H9 (cell line): Measurements from ENCODE around the gene UBL4A. TPM values are rescaled to one million over a fixed set of nuclear protein-coding genes. Genes with fewer than 3 reads are reported as not detected.

Experiments used
- DNase-seq: peaks from one replicate; pipeline ENCODE4 v3.0.0-alpha.2; 2017
- H2AFZ ChIP-seq: one replicate; pipeline ENCODE4 v1.6.1; 2013; ENCODE audit warnings: mild to moderate bottlenecking, low read length, control low read depth, moderate library complexity
- H2AK5ac ChIP-seq: 2 replicates; pipeline ENCODE4 v1.6.1; 2013; ENCODE audit warnings: low read length, control low read depth, mixed read lengths; ENCODE audit not compliant: insufficient read length
- H2BK120ac ChIP-seq: one replicate; pipeline ENCODE4 v1.6.1; 2013; ENCODE audit warnings: low read depth, mild to moderate bottlenecking, low read length, control low read depth, inconsistent platforms; ENCODE audit not compliant: poor library complexity, severe bottlenecking
- H2BK12ac ChIP-seq: 2 replicates; pipeline ENCODE4 v1.6.1; 2013; ENCODE audit warnings: low read length, control low read depth, mixed read lengths, low read depth; ENCODE audit not compliant: insufficient read length
- H2BK15ac ChIP-seq: 2 replicates; pipeline ENCODE4 v1.6.1; 2013; ENCODE audit warnings: low read depth, low read length, control low read depth
- H2BK20ac ChIP-seq: one replicate; pipeline ENCODE4 v1.6.1; 2013; ENCODE audit warnings: low read depth, mild to moderate bottlenecking, low read length, control low read depth, inconsistent platforms; ENCODE audit not compliant: poor library complexity, severe bottlenecking
- H2BK5ac ChIP-seq: 2 replicates; pipeline ENCODE4 v1.6.1; 2013; ENCODE audit warnings: low read length, control low read depth, mixed read lengths; ENCODE audit not compliant: insufficient read length
- H3K14ac ChIP-seq: 2 replicates; pipeline ENCODE4 v1.6.1; 2013; ENCODE audit warnings: low read length, control low read depth; ENCODE audit not compliant: insufficient read depth
- H3K18ac ChIP-seq: 2 replicates; pipeline ENCODE4 v1.6.1; 2013; ENCODE audit warnings: low read depth, mild to moderate bottlenecking, mixed read lengths, low read length, control low read depth; ENCODE audit not compliant: insufficient read length
- H3K23ac ChIP-seq: 2 replicates; pipeline ENCODE4 v1.6.1; 2013; ENCODE audit warnings: low read length, control low read depth, mixed read lengths, low read depth; ENCODE audit not compliant: insufficient read length
- H3K23me2 ChIP-seq: 2 replicates; pipeline ENCODE4 v1.6.1; 2013; ENCODE audit warnings: low read depth, mild to moderate bottlenecking, mixed read lengths, low read length, control low read depth; ENCODE audit not compliant: insufficient read length, poor library complexity, severe bottlenecking
- H3K27ac ChIP-seq: 2 replicates; pipeline ENCODE4 v1.5.1; 2013; ENCODE audit warnings: low read length, control low read depth, mixed read lengths, low read depth; ENCODE audit not compliant: insufficient read length
- H3K27me3 ChIP-seq: 2 replicates; pipeline ENCODE4 v1.6.1; 2013; ENCODE audit warnings: low read length, control low read depth, inconsistent platforms; ENCODE audit not compliant: insufficient read depth
- H3K4ac ChIP-seq: 2 replicates; pipeline ENCODE4 v1.6.1; 2013; ENCODE audit warnings: low read depth, mild to moderate bottlenecking, control low read depth, inconsistent platforms, low read length, moderate library complexity
- H3K4me1 ChIP-seq: 2 replicates; pipeline ENCODE4 v1.6.1; 2013; ENCODE audit warnings: low read length, control low read depth, inconsistent platforms; ENCODE audit not compliant: insufficient read depth
- H3K4me2 ChIP-seq: 2 replicates; pipeline ENCODE4 v1.6.1; 2013; ENCODE audit warnings: low read length, control low read depth, mixed read lengths; ENCODE audit not compliant: insufficient read length, insufficient read depth
- H3K56ac ChIP-seq: 2 replicates; pipeline ENCODE4 v1.6.1; 2013; ENCODE audit warnings: low read depth, mild to moderate bottlenecking, mixed read lengths, low read length, control low read depth; ENCODE audit not compliant: insufficient read length
- H3K79me1 ChIP-seq: 2 replicates; pipeline ENCODE4 v1.6.1; 2013; ENCODE audit warnings: low read depth, mild to moderate bottlenecking, moderate library complexity, low read length, control low read depth, inconsistent platforms; ENCODE audit not compliant: insufficient read depth, poor library complexity, severe bottlenecking
- H3K79me2 ChIP-seq: 2 replicates; pipeline ENCODE4 v1.6.1; 2013; ENCODE audit warnings: low read length, control low read depth, inconsistent platforms; ENCODE audit not compliant: insufficient read depth
- H3K9ac ChIP-seq: 2 replicates; pipeline ENCODE4 v1.6.1; 2013; ENCODE audit warnings: low read length, control low read depth, mixed read lengths; ENCODE audit not compliant: insufficient read length; ENCODE audit errors: extremely low read depth
- H3K9me3 ChIP-seq: one replicate; pipeline ENCODE4 v1.6.1; 2013; ENCODE audit warnings: low read depth, low read length, inconsistent platforms; ENCODE audit not compliant: control insufficient read depth
- H3T11ph ChIP-seq: one replicate; pipeline ENCODE4 v1.6.1; 2013; ENCODE audit warnings: mild to moderate bottlenecking, low read length, control low read depth, inconsistent platforms
- H4K20me1 ChIP-seq: one replicate; pipeline ENCODE4 v1.6.1; 2013; ENCODE audit not compliant: control insufficient read depth, insufficient read length, insufficient read depth
- H4K5ac ChIP-seq: 2 replicates; pipeline ENCODE4 v1.6.1; 2013; ENCODE audit warnings: low read depth, mild to moderate bottlenecking, mixed read lengths, low read length, control low read depth; ENCODE audit not compliant: insufficient read length
- H4K8ac ChIP-seq: replicated peaks from 2 replicates; pipeline ENCODE4 v1.6.1; 2013; ENCODE audit warnings: low read length, control low read depth, mixed read lengths, low read depth; ENCODE audit not compliant: insufficient read length
- H4K91ac ChIP-seq: 2 replicates; pipeline ENCODE4 v1.6.1; 2013; ENCODE audit warnings: low read depth, mild to moderate bottlenecking, moderate library complexity, mixed read lengths, low read length, control low read depth; ENCODE audit not compliant: insufficient read length
- H3K27ac Mint-ChIP-seq, 3 experiments: 2 replicates in 2 of 3; 3 replicates in 1 of 3; pipeline ENCODE4 v1.8.0; 2020 to 2021; ENCODE audit warnings: mixed read lengths in 3 of 3, mild to moderate bottlenecking in 1 of 3, moderate library complexity in 1 of 3
- H3K27me3 Mint-ChIP-seq: 2 replicates; pipeline ENCODE4 v1.8.0; 2021; ENCODE audit warnings: low read depth, mild to moderate bottlenecking, moderate library complexity, mixed read lengths
- H3K36me3 Mint-ChIP-seq, 3 experiments: 2 replicates in 2 of 3; 3 replicates in 1 of 3; pipeline ENCODE4 v1.8.0; 2020 to 2021; ENCODE audit warnings: low read depth in 3 of 3, mixed read lengths in 3 of 3; ENCODE audit not compliant: insufficient read depth in 1 of 3
- H3K4me1 Mint-ChIP-seq, 2 experiments: 2 replicates each; pipeline ENCODE4 v1.8.0; 2020; ENCODE audit warnings: mixed read lengths in 2 of 2
- H3K4me3 Mint-ChIP-seq, 2 experiments: 2 replicates in 1 of 2; 3 replicates in 1 of 2; pipeline ENCODE4 v1.8.0; 2020 to 2021; ENCODE audit warnings: mild to moderate bottlenecking in 2 of 2, mixed read lengths in 2 of 2, moderate library complexity in 1 of 2
- H3K9me3 Mint-ChIP-seq, 2 experiments: 2 replicates in 1 of 2; 3 replicates in 1 of 2; pipeline ENCODE4 v1.8.0; 2020; ENCODE audit warnings: mild to moderate bottlenecking in 2 of 2, mixed read lengths in 2 of 2, moderate library complexity in 1 of 2
- CTCF ChIP-seq: fragments of 200-600 bp; sonication (generic); conservative IDR thresholded peaks from 3 replicates; pipeline ENCODE4 v1.8.0; 2021; ENCODE audit warnings: antibody characterized with exemption, mild to moderate bottlenecking
- WGBS: extraction: QIAGEN DNeasy Blood & Tissue Kit; methylation state at CpG from one replicate; pipeline ENCODE4 v1.1.7; 2013; ENCODE audit warnings: missing lambda C conversion rate, low lambda C conversion rate, mixed read lengths; ENCODE audit not compliant: insufficient read length; ENCODE audit errors: extremely low coverage; 5-methylcytosine and 5-hydroxymethylcytosine counted together
- total RNA-seq: library from RNA; stranded (reverse); gene quantifications from 2 replicates; pipeline ENCODE4 v1.2.1, GENCODE V29; 2021

UBL4A gene
- total RNA-seq, 1 experiment from 2014 or later: 30.9 TPM

- Histone ChIP-seq H3K4me1 (no peaks in the 10 kb centered on the region), H3K27me3 (no peaks in the 10 kb centered on the region; the same call in 1 of the 2 replicates), H3K79me1 (no peaks in the 10 kb centered on the region), H3K4me2 (no peak overlapping the region), H4K20me1 (no peaks in the 10 kb centered on the region), H4K91ac (no peak overlapping the region), H4K8ac (no peak overlapping the region), H2BK15ac (no peak overlapping the region), H3K9ac (no peak overlapping the region), H3K23ac (no peak overlapping the region), H3K79me2 (no peaks in the 10 kb centered on the region), H3K9me3 (peaks cover 22% of the 10 kb centered on the region), H3T11ph (no peak overlapping the region), H2BK120ac (no peak overlapping the region), H2BK12ac (no peak overlapping the region), H3K27ac (no peak overlapping the region), H3K18ac (no peak overlapping the region), H3K4ac (no peak overlapping the region), H3K23me2 (peaks cover 8% of the 10 kb centered on the region), H3K14ac (no peak overlapping the region), H2BK20ac (no peak overlapping the region), H2BK5ac (no peak overlapping the region), H2AK5ac (no peak overlapping the region), H2AFZ (no peak overlapping the region), H4K5ac (no peak overlapping the region), H3K56ac (no peak overlapping the region)
- peaks cover 17% of the 10 kb centered on the region for H3K27me3 Mint-ChIP-seq
- H3K4me1 Mint-ChIP-seq: peaks cover 0 to 7% of the 10 kb centered on the region in 2 experiments; a peak in 1 of 4 replicates
- no peak overlapping the region for H3K27ac Mint-ChIP-seq
- H3K36me3 Mint-ChIP-seq: peaks cover 20 to 32% (median 23%) of the 10 kb centered on the region in 3 experiments
- peak overlapping the region in 1 of 2 experiments; percentile 61; a peak in 1 of 5 replicates for H3K4me3 Mint-ChIP-seq
- TF ChIP-seq CTCF: no peak
- DNase-seq: no peak
- peaks cover 51 to 80% of the 10 kb centered on the region in 2 experiments for H3K9me3 Mint-ChIP-seq
- whole genome bisulfite sequencing: no CpG with 5 or more reads among the region's 26 CpGs
These were observed 26.1 kb downstream of the UBL4A start for GRCh38 chrX:154460326-154460725.
